Measurements from ENCODE around the gene RGS3. TPM values are rescaled to one million over a fixed set of nuclear protein-coding genes. Genes with fewer than 3 reads are reported as not detected.

RGS3 gene
- total RNA-seq, 2 experiments from 2014 or later: 22.8 to 32.9 TPM

- DNase-seq (ENCODE audit: low spot score): peak; percentile 16
- no TSS peak for BruUV-seq (replicated peaks)
- H3K9me3 ChIP-seq (ENCODE audit: low read length): no peaks in the 10 kb centered on the region
- H4K20me1 ChIP-seq (ENCODE audit: insufficient read depth, low read length): no peaks in the 10 kb centered on the region
- peaks cover 19% of the 10 kb centered on the region for H3K36me3 ChIP-seq (ENCODE audit: insufficient read depth, low read length)
- CTCF ChIA-PET (ENCODE audit: unreplicated experiment): interaction anchor here (1.6 to 2.2 kb wide), 4 partner anchors 10 to 135 kb away, joined by 7 to 18 read pairs (median 8); no protein-coding TSS in a partner anchor
- H3K79me2 ChIP-seq (ENCODE audit: insufficient read depth, low read depth, low read length): no peaks in the 10 kb centered on the region
- peak overlapping the region; percentile 30 for H3K4me3 ChIP-seq (ENCODE audit: low read depth, low read length, poor library complexity, severe bottlenecking)
- intact Hi-C loops (cut with micrococcal nuclease; ENCODE audit: unreplicated experiment): loop anchor here (10.0 kb wide), 1 partner anchor 276 kb away; the partner anchor contains the start of gene RNF183
- POLR2A ChIA-PET: interaction anchor here (0.5 to 6.1 kb wide), 3 partner anchors 58 to 205 kb away, joined by 3 to 61 read pairs (median 14); partner anchors contain the start of genes C9orf43 and POLE3
- no peak overlapping the region; the same call in 1 of the 2 replicates for H2AFZ ChIP-seq (ENCODE audit: low read length)
- TF ChIP-seq EZH2phosphoT487 (IDR thresholded peaks at IDR 0.05; ENCODE audit: borderline replicate concordance, low read depth, low read length) (no peak), CTCF (conservative IDR thresholded peaks at IDR 0.05; ENCODE audit: low read length) (no peak)
- peaks cover 76% of the 10 kb centered on the region for H3K4me1 ChIP-seq (ENCODE audit: insufficient read depth, low read length, poor library complexity, severe bottlenecking)
- peak overlapping the region; percentile 96 for H3K27ac ChIP-seq (ENCODE audit: low read depth, low read length, poor library complexity, severe bottlenecking)
- no peaks in the 10 kb centered on the region for H3K9me2 ChIP-seq (ENCODE audit: insufficient read depth, low read length)
- H3K4me2 ChIP-seq (ENCODE audit: low read length): peak overlapping the region; percentile 77
These were observed 117.4 kb downstream of the RGS3 start for GRCh38 chr9:113580954-113581311.

DNA sequence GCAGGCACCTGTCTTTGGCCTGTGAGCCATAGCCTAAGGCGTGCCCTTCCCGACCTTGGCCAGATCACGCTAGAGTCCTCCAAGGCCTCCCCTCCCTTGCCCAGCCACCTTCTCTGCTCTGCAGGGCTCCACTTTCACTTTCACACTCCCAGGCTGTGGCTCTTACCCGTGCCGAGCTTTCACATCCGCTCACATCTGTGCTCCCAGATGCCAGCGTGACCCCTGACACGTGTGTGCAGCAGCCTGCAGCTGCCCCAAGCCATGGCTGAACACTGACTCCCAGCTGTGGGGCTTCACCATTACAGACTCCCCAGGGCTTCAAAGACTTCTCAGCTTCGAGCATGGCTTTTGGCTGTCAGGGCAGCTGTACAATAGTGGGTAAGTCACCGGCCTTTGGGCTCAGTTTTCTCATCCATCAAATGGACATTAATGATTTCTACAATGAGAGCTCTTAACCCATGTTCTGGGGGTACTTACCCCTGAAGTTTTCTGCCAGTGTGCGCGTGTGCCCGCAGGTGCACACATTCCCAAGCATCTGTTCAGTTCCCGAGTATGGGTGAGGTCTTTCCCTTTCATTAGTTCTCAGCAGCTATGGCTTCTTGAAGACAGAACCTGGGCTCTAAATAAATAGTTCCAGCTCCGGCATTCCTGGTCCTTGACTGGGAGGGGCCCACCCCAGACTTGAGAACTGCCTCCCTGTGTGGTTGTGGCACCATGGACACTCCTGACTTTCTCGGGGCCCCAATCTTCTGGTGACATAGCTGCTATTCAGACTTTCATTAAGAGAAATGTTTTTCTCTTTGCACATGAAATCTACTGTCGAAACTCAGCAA lies 118.6 kb downstream of the RGS3 start:
- no peaks in the 10 kb centered on the region for H3K9me2 ChIP-seq (ENCODE audit: insufficient read depth, low read length)
- H3K9me3 ChIP-seq (ENCODE audit: low read length): no peaks in the 10 kb centered on the region
- BruUV-seq (replicated peaks): no TSS peak
- peak overlapping the region; percentile 77 for H3K4me2 ChIP-seq (ENCODE audit: low read length)
- intact Hi-C loops (cut with micrococcal nuclease; ENCODE audit: unreplicated experiment): loop anchor here (1.0 to 10.0 kb wide), 6 partner anchors 61 to 307 kb away; partner anchors contain the start of genes ALAD, C9orf43, CDC26 and POLE3
- no peaks in the 10 kb centered on the region for H4K20me1 ChIP-seq (ENCODE audit: insufficient read depth, low read length)
- H3K27ac ChIP-seq (ENCODE audit: low read depth, low read length, poor library complexity, severe bottlenecking): peak overlapping the region; percentile 96
- H3K4me3 ChIP-seq (ENCODE audit: low read depth, low read length, poor library complexity, severe bottlenecking): peak overlapping the region; percentile 50
- H3K79me2 ChIP-seq (ENCODE audit: insufficient read depth, low read depth, low read length): no peaks in the 10 kb centered on the region
- H3K4me1 ChIP-seq (ENCODE audit: insufficient read depth, low read length, poor library complexity, severe bottlenecking): peaks cover 65% of the 10 kb centered on the region
- DNase-seq (ENCODE audit: low spot score): peak; percentile 99
- peaks cover 19% of the 10 kb centered on the region for H3K36me3 ChIP-seq (ENCODE audit: insufficient read depth, low read length)
- CTCF ChIA-PET (ENCODE audit: unreplicated experiment): interaction anchor here (0.6 to 2.3 kb wide), 14 partner anchors 9 to 270 kb away, joined by 3 to 18 read pairs (median 6); partner anchors contain the start of gene ALAD
- TF ChIP-seq EZH2phosphoT487 (IDR thresholded peaks at IDR 0.05; ENCODE audit: borderline replicate concordance, low read depth, low read length): no peak
- peak; percentile 86 for TF ChIP-seq CTCF (conservative IDR thresholded peaks at IDR 0.05; ENCODE audit: low read length)
- H2AFZ ChIP-seq (ENCODE audit: low read length): peak overlapping the region; percentile 12; the same call in 1 of the 2 replicates
- POLR2A ChIA-PET: interaction anchor here (0.5 to 6.1 kb wide), 18 partner anchors 8 to 306 kb away, joined by 3 to 61 read pairs (median 5); partner anchors contain the start of genes ALAD, C9orf43, CDC26 and POLE3
